K562 (cell line): ENCODE data around the gene LONRF2. TPM values are rescaled to one million over a fixed set of nuclear protein-coding genes. Genes with fewer than 3 reads are reported as not detected.

ENCODE experiments used
- ATAC-seq: fragments of 200-7000 bp; cut with Tn5 transposase; 3 replicates; pipeline ENCODE4 v1.9.1; 2020; ENCODE audit warnings: moderate library complexity
- BruUV-seq: library from RNA; stranded (reverse); fragments of 400-500 nt; replicated peaks from 2 replicates; lab custom pipeline; 2021; lab: Mats Ljungman, UMichigan
- CTCF ChIA-PET: fragments of 300-600 bp; formaldehyde crosslinking; extraction: SDS; loops from one replicate; lab custom pipeline; 2021; ENCODE audit warnings: low intra/inter-chr PET ratio; lab: Yijun Ruan, JAX
- POLR2A ChIA-PET: fragments of 300-600, 350-650 bp; sonication (Branson Sonifier 250); formaldehyde crosslinking; extraction: SDS; loops from one replicate; lab custom pipeline; 2021; ENCODE audit warnings: antibody characterized with exemption, inconsistent platforms; lab: Yijun Ruan, JAX
- DNase-seq, 4 experiments: peaks; one replicate each; pipeline versions ENCODE4 v3.0.0 to v3.0.0-alpha.2; 2011 to 2018; ENCODE audit warnings: low spot score in 3 of 4, mixed read lengths in 3 of 4; ENCODE audit errors: extremely low read depth in 1 of 4
- FAIRE-seq: peaks from 2 replicates; lab custom pipeline; 2011; peaks lifted over from hg19 to GRCh38; lab: Jason Lieb, UNC
- H2AFZ ChIP-seq: 2 replicates; pipeline ENCODE4 v1.6.0; 2011; ENCODE audit warnings: low read depth, low read length, control low read depth, inconsistent platforms
- H3K27ac ChIP-seq: fragments of 200-600 bp; 3 replicates; pipeline ENCODE4 v1.8.0; 2011; ENCODE audit warnings: low read depth, mild to moderate bottlenecking, control low read depth, inconsistent platforms, low read length, moderate library complexity, mixed read lengths; ENCODE audit errors: extremely low read depth
- H3K27me3 ChIP-seq, 2 experiments: fragments of 300-600 bp in 1 of 2; 2 replicates in 1 of 2; 3 replicates in 1 of 2; pipeline versions ENCODE4 v1.6.0 to v1.8.0; 2011; ENCODE audit warnings: inconsistent platforms in 2 of 2, low read length in 2 of 2, mild to moderate bottlenecking in 1 of 2, mixed read lengths in 1 of 2, moderate library complexity in 1 of 2; ENCODE audit not compliant: control insufficient read depth in 2 of 2, insufficient read depth in 2 of 2
- H3K36me3 ChIP-seq: fragments of 300-600 bp; 3 replicates; pipeline ENCODE4 v1.8.0; 2011; ENCODE audit warnings: mild to moderate bottlenecking, low read length, inconsistent platforms; ENCODE audit not compliant: control insufficient read depth, insufficient read depth
- H3K4me1 ChIP-seq, 2 experiments: fragments of 200-600 bp in 1 of 2; replicated peaks in 1 of 2; 2 replicates in 1 of 2; 3 replicates in 1 of 2; pipeline versions ENCODE4 v1.5.1 to v1.8.0; 2011; ENCODE audit warnings: inconsistent platforms in 2 of 2, low read length in 2 of 2, mild to moderate bottlenecking in 1 of 2, mixed read lengths in 1 of 2, moderate library complexity in 1 of 2; ENCODE audit not compliant: control insufficient read depth in 2 of 2, insufficient read depth in 2 of 2
- H3K4me2 ChIP-seq: 2 replicates; pipeline ENCODE4 v1.6.1; 2011; ENCODE audit warnings: low read length, control low read depth, inconsistent platforms, mixed read lengths; ENCODE audit not compliant: insufficient read depth
- H3K4me3 ChIP-seq: fragments of 200-600 bp; sonication (generic), shearing (Covaris generic); 2 replicates; pipeline ENCODE4 v1.5.1; 2016; ENCODE audit warnings: control low read depth, inconsistent platforms
- H3K79me2 ChIP-seq: fragments of 200-600 bp; 3 replicates; pipeline ENCODE4 v1.8.0; 2011; ENCODE audit warnings: low read length, inconsistent platforms; ENCODE audit not compliant: control insufficient read depth, insufficient read depth
- H3K9ac ChIP-seq, 2 experiments: 2 replicates each; pipeline versions ENCODE4 v1.6.0 to v1.6.1; 2011; ENCODE audit warnings: low read depth in 2 of 2, low read length in 2 of 2, control low read depth in 1 of 2, inconsistent platforms in 1 of 2, mild to moderate bottlenecking in 1 of 2, mixed read lengths in 1 of 2; ENCODE audit not compliant: insufficient read depth in 1 of 2
- H3K9me1 ChIP-seq: one replicate; pipeline ENCODE4 v1.6.0; 2011; ENCODE audit warnings: inconsistent platforms, mild to moderate bottlenecking, low read length, moderate library complexity; ENCODE audit not compliant: control insufficient read depth, insufficient read depth
- H3K9me3 ChIP-seq: replicated peaks from 2 replicates; pipeline ENCODE4 v1.5.1; 2011; ENCODE audit warnings: low read depth, low read length, inconsistent platforms; ENCODE audit not compliant: control insufficient read depth, insufficient read depth
- H4K20me1 ChIP-seq: replicated peaks from 2 replicates; pipeline ENCODE4 v1.6.1; 2011; ENCODE audit warnings: low read length, inconsistent platforms, mixed read lengths; ENCODE audit not compliant: control insufficient read depth, insufficient read depth
- ETV1 ChIP-seq: fragments of 450-650 bp; conservative IDR thresholded peaks from 2 replicates; pipeline ENCODE4 v1.6.1; 2016; ENCODE audit warnings: missing genetic modification characterization, control low read depth, low read depth, missing compliant biosample characterization
- KDM1A ChIP-seq, 2 experiments: fragments of 450-650 bp; IDR thresholded peaks; 2 replicates each; pipeline ENCODE4 v1.6.1; 2016; ENCODE audit warnings: mild to moderate bottlenecking in 2 of 2
- MAZ ChIP-seq, 2 experiments: fragments of 450-650 bp in 1 of 2; sonication (generic) in 1 of 2; formaldehyde crosslinking; IDR thresholded peaks in 1 of 2; conservative IDR thresholded peaks in 1 of 2; 2 replicates each; pipeline versions ENCODE4 v1.4.0 to v1.5.0; 2020; ENCODE audit warnings: mild to moderate bottlenecking in 1 of 2, missing genetic modification reagents in 1 of 2
- MEF2D ChIP-seq: conservative IDR thresholded peaks from 2 replicates; pipeline ENCODE4 v1.6.1; 2016; ENCODE audit warnings: low read depth, missing genetic modification characterization, missing compliant biosample characterization
- SIX5 ChIP-seq, 2 experiments: IDR thresholded peaks; 2 replicates each; pipeline ENCODE4 v1.6.1; 2011; ENCODE audit warnings: low read length in 2 of 2, borderline replicate concordance in 1 of 2, low read depth in 1 of 2, mild to moderate bottlenecking in 1 of 2, moderate library complexity in 1 of 2; ENCODE audit not compliant: insufficient read depth in 1 of 2
- WGBS: fragments of 100-300 bp; shearing (Covaris generic); methylation state at CpG from one replicate; pipeline ENCODE4 v1.1.6; 2016; ENCODE audit warnings: low coverage, mixed read lengths; ENCODE audit not compliant: insufficient coverage; ENCODE audit errors: missing lambda C conversion rate; 5-methylcytosine and 5-hydroxymethylcytosine counted together
- in situ Hi-C: fragments of 300-500 bp; cut with MboI; formaldehyde crosslinking; loops from 4 replicates; pipeline ENCODE4 v1.15.0; 2018; ENCODE audit warnings: inconsistent platforms, mixed read lengths
- intact Hi-C: fragments of 100-400 bp; cut with micrococcal nuclease; formaldehyde crosslinking; loops from 2 replicates; pipeline ENCODE4 v1.14.2; 2022
- polyA plus RNA-seq, 8 experiments: library from polyadenylated mRNA; depleted of rRNA in 4 of 8; stranded (reverse) in 5 of 8; unstranded in 3 of 8; fragments of >200 nt; fragmentation: Nextera tagmentation in 2 of 8; fragmentation: Illumina TruSeq in 1 of 8; extraction: Ambion mirVana in 2 of 8; extraction: Trizol in 1 of 8; gene quantifications; 2 replicates each; pipeline versions ENCODE4 v1.2.1 to v1.2.3, GENCODE V29; 2011 to 2014; ENCODE audit warnings: inconsistent platforms in 1 of 8, missing spikeins in 1 of 8
- total RNA-seq, 7 experiments: library from RNA; depleted of rRNA in 6 of 7; stranded (reverse); fragments of >200 nt in 6 of 7; fragmentation: Illumina TruSeq in 2 of 7; extraction: Trizol in 2 of 7; gene quantifications; 2 replicates each; pipeline versions ENCODE4 v1.2.1 to v1.2.3, GENCODE V29; 2011 to 2021; ENCODE audit warnings: low replicate concordance in 1 of 7

The LONRF2 gene
- total and polyA plus RNA-seq, 9 of the 15 experiments (the other 6 are each of a cell fraction or from before 2014, with no cell fraction given) = 0.35 to 5.0 (median 2.7) TPM

DNA sequence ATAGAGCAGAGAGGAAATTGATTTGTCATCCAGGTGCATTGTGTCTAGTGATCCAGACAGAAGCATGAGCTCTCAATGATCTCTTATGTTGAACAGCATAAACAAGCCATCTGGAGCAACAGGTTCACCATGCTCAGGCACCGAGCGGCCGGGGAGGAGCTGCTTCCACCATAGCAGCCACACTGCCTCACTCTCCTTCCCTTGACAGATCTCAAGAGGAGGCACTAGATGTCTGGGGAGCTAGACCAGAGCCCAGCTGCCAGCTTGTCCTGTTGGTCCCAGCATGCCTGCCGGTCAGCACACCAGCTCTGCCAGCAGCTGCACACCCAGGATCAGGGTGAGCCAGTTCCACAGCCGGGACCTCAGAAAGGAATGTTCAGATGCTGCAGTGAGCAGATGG lies 17.5 kb upstream of the LONRF2 start (continued):
- no peak for TF ChIP-seq MEF2D
- TF ChIP-seq MAZ (CRISPR knock-in tag; conservative IDR thresholded peaks at IDR 0.05 in 1 of 2, IDR thresholded peaks at IDR 0.05 in 1 of 2) = no peak
- no peak for TF ChIP-seq ETV1 (tag)

DNA sequence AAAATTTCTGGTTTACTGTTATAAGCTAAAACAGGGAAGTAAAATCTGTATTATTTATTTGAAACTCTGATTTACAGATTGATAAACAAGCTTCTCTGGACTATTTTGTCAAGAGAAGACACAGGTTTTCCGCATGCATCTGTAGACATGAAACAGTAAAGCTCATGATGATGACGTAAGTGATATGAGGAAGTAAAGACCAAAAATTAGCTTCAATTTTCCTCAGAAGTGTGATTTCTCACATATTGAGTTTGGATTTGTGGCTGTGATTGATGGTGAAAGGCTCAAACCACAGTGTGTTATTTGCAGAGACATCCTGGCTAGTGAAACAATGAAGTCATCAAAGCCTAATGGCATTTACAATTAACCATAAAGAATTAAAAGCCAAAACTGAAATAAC lies 12.6 kb upstream of the LONRF2 start:
- H3K9ac ChIP-seq = no peak overlapping the region
- intact Hi-C loops = no loop called here
- no peaks in the 10 kb centered on the region for H3K79me2 ChIP-seq
- no peaks in the 10 kb centered on the region for H3K9me1 ChIP-seq
- no peak overlapping the region for H3K27ac ChIP-seq
- no peaks in the 10 kb centered on the region; a peak in 1 of 5 replicates for H3K27me3 ChIP-seq
- H3K36me3 ChIP-seq = no peaks in the 10 kb centered on the region
- POLR2A ChIA-PET = no interaction called here
- H2AFZ ChIP-seq = no peak overlapping the region
- H3K9me3 ChIP-seq = peaks cover 2% of the 10 kb centered on the region; the same call in 1 of the 2 replicates
- no peaks in the 10 kb centered on the region for H4K20me1 ChIP-seq
- FAIRE-seq (no peak), DNase-seq (no peak), ATAC-seq (no peak)
- no TSS peak for BruUV-seq
- WGBS = 74% methylated on average over 2 of the region's 2 CpGs
- peaks cover 2 to 6% of the 10 kb centered on the region in 2 experiments; a peak in 3 of 5 replicates for H3K4me1 ChIP-seq
- TF ChIP-seq SIX5 (IDR thresholded peaks at IDR 0.05; ENCODE audit: borderline replicate concordance in 1 of 2, insufficient read depth in 1 of 2, low read depth in 1 of 2, low read length in 2 of 2) = no peak
- TF ChIP-seq KDM1A (IDR thresholded peaks at IDR 0.05) = 0 out of 4 replicates have a peak, but pooled peaks of 1 of the 2 experiments have one; percentile 11
- H3K4me3 ChIP-seq = no peak overlapping the region
- no peak overlapping the region for H3K4me2 ChIP-seq
- CTCF ChIA-PET = no interaction called here
- in situ Hi-C loops = loop anchor here (10.0 kb wide), 1 partner anchor 70 kb away; no protein-coding TSS in a partner anchor
